OCI-LY7 (cell line): Measurements from ENCODE around the gene ZNF24.

Source experiments
- CTCF ChIP-seq: fragments of 200-600 bp; sonication (generic); conservative IDR thresholded peaks from 2 replicates; pipeline ENCODE4 v1.5.1; 2014; ENCODE audit warnings: mild to moderate bottlenecking, antibody characterized with exemption, low read length, moderate library complexity, mixed read lengths
- EZH2phosphoT487 ChIP-seq: fragments of 200-600 bp; sonication (generic); IDR thresholded peaks from 2 replicates; pipeline ENCODE4 v1.6.1; 2018; ENCODE audit warnings: low read depth, borderline replicate concordance, mild to moderate bottlenecking, mixed run types, antibody characterized with exemption, low read length, moderate library complexity, mixed read lengths

- TF ChIP-seq EZH2phosphoT487 (no peak), CTCF (no peak)
Observed at GRCh38 chr18:35290094-35290735, 54.0 kb downstream of the ZNF24 start, which contains the start of gene ZSCAN30.
